GM21528 (cell line): ENCODE results near the gene ADSS1.
"Not testable (repeated sequence)": the region's sequence is repeated elsewhere in the genome, so short reads cannot be mapped to it uniquely, and the experiment has no call there.

Source experiments
- ATAC-seq: cut with Tn5 transposase; IDR thresholded peaks from one replicate; pipeline ENCODE4 v1.9.1; 2021; ENCODE audit warnings: mild to moderate bottlenecking, moderate library complexity; ENCODE audit not compliant: unreplicated experiment, low FRiP score

Gene ADSS1

DNA sequence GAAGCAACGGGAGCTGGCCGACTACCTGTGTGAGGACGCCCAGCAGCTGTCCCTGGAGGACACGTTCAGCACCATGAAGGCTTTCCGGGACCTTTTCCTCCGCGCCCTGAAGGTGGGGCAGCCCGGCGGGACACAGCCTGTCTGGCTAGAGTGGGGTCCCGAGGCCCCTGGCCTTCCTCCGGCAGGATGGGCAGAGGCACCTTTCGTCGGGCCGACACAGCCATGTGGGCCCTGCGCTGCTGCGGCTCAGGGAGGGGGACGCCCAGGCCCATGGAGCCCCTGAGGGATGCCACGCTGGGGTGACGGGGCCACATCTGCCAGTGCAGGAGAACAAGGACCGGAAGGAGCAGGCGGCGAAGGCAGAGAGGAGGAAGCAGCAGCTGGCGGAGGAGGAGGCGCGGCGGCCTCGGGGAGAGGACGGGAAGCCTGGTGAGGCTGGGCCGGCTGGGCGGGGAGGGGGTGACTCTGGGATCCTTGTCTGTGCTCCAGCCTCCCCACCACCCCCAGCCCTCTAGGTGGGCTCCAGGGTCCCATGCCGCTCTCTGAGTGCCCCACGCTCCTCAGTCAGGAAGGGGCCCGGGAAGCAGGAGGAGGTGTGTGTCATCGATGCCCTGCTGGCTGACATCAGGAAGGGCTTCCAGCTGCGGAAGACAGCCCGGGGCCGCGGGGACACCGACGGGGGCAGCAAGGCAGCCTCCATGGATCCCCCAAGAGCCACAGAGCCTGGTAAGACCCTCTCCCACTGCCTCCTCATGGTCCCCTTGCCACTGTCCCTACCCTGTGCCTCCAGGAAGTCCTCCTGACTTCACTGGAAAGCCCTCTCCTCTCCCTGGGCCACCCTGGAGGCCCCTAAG is 10.9 kb upstream of the ADSS1 start:
- ATAC-seq = no peak

DNA sequence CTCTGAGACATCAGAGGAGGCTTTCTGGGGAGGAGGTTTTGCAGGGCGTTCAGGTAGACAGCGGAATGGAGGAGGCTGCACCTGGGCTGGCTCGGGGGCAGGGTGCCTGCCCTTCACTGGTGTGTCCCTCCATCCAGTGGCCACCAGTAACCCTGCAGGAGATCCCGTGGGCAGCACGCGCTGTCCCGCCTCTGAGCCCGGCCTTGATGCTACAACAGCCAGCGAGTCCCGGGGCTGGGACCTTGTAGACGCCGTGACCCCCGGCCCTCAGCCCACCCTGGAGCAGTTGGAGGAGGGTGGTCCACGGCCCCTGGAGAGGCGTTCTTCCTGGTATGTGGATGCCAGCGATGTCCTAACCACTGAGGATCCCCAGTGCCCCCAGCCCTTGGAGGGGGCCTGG is 10.0 kb upstream of the ADSS1 start:
- ATAC-seq = no peak

DNA sequence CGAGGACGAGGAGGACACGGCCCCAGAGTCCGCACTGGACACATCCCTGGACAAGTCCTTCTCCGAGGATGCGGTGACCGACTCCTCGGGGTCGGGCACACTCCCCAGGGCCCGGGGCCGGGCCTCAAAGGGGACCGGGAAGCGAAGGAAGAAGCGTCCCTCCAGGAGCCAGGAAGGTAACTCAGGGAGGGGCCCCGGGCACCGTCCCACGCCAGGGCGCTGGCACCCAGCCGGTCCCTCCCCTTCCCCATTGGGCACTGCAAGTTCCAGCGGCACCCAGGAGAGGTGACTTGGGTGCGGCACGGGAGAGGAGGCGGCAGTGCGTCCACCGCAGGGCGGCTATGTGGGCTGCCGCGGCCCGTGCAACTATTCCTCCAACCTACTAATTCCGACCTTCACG is 9.3 kb upstream of the ADSS1 start:
- ATAC-seq = no peak

DNA sequence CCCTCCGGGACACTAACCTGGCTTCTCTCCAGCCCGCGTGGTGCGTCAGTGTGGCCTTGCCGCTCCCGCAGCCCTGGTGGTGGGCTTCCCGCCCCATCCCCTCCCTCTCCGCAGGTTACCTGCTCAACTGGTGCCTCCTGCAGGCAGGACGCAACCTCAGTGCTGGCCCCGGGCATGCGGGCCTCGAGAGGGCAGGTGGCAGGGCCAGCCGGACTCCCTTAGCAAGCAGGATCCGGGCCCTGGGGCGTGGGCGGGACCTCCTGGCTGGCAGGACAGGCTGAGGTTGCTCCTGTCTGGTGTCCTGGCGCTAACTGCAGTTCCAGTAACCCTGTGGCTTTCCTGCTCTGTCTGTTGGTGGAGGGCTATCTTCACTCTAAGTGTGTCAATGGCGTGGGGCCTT is 8.6 kb upstream of the ADSS1 start:
- no peak for ATAC-seq

DNA sequence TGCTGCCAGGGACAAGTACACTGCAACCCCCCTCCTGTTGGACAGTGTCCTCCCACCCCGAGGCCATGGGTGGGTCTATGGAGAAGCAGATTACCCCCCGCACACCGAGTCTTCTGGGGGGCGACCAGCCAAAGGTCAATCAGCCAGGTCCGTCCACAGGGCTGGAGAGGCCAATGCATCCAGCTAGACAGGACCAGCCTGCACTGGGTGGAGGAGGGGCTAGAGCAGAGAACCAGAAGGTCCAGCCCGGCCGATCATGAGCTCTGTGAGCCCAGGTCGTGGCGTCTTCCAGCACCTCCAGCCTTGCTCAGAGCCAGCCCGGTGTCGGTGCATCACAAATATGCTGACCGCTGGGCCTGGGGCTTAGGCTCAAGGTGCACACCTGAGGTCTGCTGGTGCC is 8.2 kb upstream of the ADSS1 start:
- ATAC-seq = no peak

DNA sequence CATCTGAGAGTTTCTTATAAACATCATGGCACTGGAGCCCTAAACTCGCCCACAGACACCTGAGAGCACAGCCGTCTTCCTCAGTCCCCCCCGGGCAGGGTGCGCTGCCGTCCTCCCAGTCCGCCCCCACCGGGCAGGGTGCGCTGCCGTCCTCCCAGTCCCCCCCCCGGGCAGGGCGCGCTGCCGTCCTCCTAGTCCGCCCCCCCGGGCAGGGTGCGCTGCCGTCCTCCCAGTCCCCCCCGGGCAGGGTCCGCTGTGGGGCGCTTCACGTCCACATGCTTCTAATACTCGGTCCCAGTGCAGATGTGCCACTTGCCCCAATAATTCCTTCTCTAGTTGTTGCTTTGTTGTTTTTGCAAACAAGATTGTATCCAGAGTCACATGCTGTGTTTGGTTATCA is 6.9 kb upstream of the ADSS1 start:
- ATAC-seq = no peak

DNA sequence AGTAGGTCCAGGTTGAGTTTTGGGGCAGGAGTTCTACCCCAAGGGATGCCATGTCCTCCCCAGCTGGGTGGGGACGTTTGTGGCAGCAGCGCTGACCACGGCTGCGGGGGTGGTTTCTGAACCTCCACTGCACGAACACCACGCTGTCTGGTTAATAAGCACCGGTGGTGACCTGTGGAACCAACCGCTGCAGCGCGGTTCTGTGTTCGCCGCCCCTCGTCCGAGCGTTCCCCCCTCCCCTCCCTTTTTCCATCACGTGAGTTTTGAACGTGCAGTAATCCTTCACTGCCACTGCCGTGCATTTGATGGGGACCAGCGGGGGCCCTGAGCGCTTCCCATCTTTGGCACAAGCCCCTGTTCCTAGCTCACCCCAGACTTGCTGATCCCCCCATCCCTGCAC is 6.4 kb upstream of the ADSS1 start:
- no peak for ATAC-seq

DNA sequence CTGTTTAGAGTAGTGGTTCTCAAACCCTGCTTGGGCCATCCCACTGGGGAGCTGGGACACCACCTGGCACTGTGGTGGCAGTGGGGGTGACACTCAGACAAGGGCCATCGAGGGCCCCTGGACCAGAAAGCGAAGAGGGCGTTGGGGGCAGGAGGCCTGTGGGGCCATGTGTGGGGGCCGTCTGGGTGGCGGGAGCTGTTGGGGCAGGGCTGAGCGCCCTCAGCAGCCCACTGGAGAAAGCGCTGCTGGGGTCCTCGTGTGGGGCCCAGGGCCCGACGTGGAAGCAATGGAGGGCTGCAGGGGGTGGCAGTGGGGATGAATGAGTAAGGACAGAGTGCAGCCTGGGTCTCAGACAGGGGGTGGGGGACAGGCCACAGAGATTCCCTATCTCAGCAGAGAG is 5.9 kb upstream of the ADSS1 start:
- no peak for ATAC-seq

DNA sequence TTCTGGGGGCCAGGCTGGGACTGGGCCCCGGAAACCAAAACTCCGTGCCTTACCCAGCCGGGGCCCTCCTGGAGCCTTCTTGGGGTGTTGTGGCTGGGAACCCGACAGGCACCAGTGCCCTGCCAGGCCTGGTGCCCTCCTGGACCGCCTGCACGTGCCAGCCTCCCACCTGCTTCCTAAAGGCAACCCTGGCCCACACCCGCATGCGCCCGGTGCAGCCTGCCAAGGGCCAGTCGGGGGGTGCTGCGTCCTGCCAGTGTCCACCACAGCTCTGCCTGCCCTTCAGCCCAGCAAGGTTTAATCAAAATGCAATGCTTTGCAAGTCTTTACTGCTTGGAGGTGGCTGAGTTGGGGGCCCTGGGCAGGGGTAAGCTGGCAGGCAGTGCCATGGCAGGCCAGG is 5.2 kb upstream of the ADSS1 start:
- ATAC-seq = no peak

DNA sequence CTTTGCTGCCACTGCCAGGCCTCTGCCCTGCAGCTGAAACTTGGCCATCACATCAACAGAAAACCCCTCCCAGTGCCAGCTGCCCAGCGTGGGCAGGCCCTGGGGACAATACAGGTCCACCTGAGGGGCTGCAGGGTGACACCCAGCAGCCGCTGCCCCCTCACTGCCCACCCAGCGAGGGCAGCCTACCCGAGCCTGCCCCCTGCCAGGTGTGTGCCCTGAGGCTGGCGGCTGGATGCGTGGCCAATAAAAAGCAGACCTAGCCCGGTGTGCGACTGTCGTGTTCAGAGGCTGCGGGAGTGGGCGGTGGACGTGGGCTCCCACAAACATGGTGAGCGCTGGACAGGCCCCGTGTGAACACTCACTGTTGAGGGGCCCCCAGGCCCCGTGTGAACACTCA is 4.7 kb upstream of the ADSS1 start:
- ATAC-seq = no peak

DNA sequence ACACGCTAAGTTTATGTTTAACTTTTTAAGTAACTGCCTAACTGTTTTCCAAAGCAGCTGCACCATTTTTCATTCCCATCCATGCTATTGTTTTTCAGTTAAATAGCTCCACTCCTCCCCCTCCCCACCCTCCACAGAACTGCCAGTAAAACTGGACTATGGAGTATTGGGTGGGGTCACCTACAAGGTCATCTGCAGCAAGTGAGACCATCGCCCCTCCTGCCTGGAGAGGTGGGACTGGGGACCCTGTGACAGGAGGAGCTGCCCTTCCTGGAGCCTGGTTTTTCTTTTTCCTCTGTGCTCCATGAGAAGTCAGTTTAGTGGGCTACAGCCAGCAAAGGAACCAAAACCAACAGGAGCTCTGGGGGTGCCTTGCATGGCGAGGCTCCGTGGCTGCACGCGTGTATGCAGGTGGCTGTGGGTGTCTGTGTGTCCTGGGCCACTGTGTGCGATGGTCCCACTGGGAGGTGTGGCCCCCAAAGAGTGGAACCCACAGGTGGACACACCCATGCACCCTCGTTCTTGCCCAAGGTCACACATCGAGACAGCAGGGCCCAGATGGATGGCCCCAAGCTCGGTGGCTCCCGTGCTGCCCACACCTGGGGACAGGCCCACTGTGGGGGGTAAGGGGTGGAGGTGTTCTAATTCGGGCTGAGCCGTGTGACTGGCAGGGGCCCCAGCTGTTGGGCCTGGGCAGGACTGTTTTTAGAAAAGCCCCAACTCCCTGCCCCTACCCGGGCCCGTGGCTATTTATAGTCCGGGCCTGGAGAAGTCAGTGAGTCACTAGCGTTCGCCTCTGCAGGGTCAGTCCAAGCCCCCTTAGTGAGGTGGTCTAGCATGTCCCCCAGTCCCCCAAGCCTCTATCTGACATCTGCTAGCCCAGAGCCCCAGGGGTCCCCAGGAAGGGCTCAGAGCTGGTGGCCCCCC is 2.3 kb upstream of the ADSS1 start:
- no peak for ATAC-seq

DNA sequence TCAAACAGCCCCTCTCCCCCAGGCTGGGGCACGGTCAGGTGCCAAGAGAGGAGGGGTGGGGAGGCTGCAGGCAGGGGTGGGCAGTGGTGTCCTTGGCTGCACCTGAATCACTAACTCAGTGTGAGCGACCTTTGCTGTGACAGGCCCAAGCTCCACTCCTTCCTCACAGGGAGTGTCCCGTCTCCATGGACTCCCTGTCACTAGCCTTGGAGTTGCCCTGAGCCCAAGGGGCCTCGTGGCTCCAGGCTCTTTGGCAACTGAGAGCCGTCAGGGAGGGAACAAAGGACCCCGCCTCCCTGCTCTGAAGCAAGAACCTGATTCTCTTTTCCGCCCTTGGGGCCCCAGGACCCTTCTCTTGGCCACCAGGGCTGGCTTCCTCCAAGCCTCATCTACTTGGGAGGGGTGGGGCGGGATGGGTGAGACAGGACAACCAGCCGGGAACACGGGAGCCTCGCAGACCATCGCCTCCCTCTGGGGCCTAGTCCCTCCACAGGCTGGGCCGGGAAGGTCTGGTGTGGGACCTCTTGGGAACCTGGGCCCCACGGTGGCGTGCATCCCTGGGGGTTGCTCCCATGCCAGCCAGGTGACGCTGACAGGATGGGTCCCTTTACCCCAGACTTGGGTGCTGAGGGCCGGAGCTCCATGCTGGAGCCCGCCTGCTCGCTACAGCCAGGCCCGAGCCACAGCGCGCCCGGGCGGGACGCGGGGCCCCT is 935 bp upstream of the ADSS1 start:
- no peak for ATAC-seq

DNA sequence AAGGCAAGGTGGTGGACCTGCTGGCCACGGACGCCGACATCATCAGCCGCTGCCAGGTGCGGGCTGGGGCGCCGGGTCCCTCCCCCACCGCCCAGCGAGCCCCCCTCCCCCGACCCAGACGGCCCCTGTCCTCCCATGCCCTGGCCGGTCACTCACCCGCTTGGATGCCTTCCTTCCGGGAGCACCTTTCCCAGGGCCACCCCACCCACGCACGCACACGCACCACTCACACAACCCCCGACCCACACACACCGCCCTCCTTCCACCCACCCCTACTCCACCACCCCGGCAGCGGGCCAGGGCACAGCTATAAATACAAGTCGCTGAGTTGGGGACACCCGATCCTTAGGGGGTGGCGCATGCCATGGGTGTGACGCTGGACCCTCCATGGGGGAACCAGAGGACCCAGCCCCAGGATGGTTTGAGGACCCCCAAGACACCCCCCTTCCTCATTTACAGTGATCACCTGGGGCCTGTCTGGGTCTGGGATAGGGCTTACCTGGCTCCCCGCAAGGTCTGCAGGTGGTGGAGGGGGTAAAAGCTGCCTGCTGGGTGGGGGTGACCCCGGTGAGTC is 465 bp downstream of the ADSS1 start:
- no peak for ATAC-seq

DNA sequence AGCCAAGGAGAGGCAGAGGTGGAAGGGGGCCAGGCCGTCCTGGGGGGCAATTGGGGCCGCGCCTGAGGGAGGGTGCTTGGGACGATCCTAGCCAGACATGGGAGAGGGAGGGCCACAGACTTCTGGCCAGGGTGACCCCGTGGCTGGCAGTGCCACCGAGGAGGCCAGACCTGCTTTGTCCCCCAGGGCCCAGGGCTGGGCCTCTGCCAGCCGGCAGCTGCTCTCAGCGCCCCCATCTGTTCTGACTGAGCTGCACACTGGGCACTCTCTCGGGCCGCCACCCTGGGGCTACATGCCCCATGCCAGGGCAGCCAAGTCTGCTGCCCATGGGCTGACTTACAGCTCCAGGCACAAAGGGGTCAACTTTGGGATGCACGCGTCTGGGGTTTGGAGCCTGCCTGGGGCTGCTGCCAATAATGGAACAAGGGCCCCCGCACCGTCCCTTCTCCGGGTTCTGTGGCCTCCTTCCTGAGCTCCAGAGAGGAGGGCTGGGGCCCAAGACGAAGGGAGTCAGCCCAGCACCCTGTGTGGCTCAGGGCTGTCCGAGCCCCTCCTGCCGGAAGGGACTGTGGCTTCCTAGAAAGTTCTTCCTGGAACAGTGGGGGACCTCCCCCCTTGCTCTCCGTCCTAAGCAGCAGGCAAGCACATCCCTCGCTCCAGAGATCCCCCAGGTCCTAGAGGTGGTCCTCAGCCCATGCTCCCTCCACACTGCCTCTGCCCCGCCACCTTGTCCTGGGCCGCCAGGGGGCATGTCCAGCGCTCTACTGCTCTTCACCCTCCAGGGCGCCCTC is 1.1 kb downstream of the ADSS1 start:
- no peak for ATAC-seq

DNA sequence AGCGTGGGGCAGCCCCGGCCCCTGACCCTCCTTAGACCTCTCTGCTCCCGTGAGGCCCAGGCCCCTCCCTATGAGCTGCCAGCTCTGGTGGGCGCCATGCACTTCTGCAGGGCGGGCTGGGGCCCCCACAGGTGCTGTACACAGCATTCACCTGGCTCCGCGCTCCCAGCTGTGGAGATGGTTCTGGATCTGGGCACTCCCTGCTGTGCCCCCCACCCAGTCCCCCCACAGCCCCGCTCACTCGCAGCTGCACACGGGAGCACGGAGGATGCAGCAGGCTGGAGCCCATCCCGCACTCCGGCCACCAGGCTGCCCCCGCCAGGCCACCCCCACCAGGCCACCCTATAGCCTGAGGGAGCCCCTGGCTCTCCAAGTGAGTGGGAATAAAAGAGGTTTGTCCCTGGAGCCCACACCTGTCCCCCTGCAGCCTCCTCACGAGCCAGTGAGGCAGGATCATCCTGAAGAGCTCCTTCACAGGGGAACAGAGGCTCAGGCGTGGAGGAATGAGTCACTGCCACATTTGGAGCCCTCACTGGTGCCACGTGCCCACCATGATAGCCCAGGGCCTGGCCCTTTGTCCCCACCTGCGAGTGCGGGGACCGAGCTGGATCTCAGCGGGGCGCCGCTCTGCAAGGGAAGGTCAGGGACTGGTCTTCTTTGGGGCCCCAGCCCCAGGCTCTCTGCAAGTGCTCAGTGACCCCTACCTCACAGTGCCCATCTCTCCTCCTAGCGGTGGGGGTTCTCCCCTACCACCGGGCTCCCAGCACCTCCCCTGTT is 1.9 kb downstream of the ADSS1 start:
- no peak for ATAC-seq

DNA sequence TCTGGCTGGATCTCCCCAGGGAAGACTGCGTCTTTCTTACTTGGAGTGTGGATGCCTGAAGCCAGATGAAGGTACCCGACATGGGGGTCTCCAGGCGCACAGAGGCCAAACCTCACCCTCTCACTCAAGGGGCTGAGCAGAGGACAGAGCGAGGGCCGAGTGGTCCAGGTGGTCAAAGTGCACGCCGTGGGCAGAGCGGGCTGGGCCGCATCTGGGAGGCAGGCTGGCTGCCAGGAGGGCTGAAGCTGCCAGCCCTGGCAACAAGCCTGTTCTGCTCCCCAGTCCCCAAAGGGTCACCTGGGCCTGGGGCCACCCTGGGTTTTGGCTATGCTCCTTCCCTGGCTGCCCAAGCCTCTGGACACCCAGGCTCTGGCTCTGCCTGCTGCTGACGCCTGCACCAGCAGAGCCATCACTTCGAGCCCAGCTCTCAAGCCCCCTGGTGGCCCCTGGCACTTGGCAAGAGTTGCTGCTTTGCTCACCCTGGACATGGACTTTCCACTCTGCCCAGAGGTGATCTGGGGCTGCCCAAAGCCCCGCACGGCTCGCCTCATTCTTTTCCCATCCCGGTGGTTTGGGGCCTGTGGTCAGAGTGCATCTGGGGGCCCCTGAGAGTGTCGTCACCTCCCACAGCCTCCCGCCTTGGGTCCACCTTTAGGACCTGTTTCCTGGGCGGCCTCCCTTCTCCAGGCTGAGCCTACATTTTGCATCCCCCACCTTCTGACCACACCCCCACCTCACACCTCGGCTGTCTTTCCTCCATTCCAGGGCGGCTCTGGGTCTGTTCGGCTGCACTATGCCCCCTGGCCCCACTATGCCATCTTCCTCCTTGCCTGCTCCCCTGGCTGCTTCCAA is 2.8 kb downstream of the ADSS1 start:
- ATAC-seq = no peak

DNA sequence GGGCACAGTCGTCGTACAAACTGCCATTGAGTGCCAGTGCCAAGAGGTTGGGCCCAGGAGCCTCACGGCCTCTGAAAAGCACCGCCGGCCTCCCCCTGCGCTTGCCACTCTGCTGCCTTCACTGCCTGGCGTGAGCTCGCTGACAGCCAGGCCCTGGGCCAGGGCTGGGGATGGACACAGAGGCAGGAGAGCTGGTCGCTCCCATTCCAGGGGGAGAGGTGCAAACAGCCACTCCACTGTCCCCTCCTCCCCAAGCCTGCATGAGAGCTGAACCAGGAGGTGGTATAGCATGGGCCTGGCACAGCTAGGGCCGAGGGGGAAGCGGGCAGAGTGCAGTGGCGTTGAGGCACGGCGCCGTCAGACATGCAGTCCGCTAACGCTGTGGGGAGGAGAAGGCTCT is 4.6 kb downstream of the ADSS1 start:
- ATAC-seq = no peak

DNA sequence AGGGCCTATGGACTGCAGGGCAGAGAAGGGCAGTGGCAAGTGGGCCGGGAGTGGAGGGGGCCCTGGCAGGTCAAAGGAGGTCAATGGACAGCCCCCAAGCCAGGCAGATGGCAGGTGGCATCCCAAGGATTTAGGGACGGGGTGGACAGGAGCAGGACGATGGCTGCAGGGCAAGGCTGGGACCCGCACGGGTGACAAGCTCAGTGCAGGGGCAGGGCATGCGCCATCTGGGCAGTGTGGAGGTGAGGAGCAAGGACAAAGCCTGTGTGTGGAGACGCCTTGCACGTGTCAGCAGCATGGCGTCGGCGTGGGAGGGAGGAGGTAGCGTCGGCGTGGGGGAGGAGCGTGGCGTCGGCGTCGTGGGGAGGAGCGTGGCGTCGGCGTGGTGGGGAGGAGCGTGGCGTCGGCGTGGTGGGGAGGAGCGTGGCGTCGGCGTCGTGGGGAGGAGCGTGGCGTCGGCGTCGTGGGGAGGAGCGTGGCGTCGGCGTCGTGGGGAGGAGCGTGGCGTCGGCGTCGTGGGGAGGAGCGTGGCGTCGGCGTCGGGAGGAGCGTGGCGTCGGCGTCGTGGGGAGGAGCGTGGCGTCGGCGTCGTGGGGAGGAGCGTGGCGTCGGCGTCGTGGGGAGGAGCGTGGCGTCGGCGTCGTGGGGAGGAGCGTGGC is 5.3 kb downstream of the ADSS1 start:
- not testable (repeated sequence) for ATAC-seq
